Measurements from ENCODE around the gene NELFA.
A peak's percentile ranks its signal among the peaks of the same experiment; 100 is the strongest.

NELFA gene

DNA sequence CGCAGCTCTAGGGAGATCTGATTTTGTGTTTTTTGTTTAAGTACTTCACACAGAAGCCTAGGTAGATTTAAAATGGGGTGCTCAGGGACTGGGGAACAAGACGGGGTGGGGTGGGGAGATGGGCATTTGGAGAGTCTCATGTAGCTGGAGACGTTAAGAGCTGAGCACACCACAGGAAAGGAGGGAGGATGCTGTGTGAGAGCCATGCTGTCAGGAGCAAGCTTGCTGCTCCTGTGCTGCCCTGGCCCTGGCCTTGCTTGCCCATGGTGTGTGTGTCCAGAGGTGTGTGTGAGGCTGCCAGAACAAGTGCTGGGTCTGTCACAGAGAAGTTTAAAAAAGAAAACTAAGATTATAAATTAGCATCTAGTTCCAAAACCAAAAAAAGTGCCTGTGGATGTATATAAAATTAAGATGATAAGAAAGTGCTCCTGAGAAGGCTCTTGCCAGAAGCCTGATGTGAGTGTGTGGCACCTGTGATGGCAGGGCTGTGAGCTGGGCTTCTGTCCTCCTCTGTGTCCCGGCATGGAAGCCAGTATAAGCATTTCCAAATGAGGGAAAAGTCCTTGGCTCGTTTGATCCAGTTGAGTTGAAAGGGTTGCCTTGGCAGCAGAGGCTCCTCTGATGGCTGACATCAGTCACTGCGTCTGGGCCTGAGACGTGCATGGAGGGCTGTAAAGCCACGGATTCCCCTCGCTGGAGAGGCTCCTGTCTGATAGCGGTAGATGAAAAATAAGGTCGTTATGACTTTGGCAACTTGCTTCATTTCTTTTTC is 63.5 kb downstream of the NELFA start:
- FAIRE-seq, result no peak
- DNase-seq (ENCODE audit: insufficient read length, low spot score), result no peak

DNA sequence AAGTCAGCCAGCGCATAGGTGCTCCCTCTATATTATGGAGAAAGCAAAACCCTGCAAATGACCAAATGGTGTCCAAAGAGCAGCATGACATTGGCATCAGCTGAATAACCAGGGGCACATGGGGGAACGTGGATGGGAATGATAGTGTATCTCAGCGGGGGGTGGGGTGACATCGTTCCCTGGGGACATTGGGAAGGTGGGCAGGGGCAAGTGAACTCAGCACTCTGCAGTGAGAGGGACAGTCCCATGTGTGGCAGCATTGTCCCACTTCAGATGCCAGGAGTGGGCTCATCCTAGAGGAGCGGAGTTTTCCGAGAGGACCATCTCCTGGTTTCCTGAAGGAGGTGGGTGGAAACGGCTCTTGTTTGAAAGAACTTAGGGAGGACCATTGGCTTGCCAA is 64.8 kb downstream of the NELFA start:
- FAIRE-seq (no peak), DNase-seq (ENCODE audit: insufficient read length, low spot score) (no peak)

DNA sequence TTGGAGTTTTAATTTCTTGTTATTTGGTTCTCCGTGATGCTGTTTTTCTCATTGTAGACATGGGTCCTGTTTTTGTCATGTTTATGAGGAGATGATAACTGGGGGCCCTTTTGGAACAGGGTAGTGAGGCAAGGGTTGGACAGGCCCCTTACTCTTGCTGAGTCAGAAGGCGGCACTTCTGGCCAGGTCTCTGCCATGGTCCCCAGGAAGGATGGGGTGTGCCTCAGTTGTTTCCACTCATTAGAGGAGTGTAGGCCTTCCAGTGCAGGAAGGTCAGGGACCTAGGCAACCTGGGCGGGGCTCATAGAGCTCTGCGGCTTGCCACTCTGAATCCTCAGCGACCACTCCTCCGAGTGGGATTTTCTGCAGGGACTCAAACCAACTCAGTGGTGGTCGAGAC is 68.2 kb downstream of the NELFA start:
- DNase-seq (ENCODE audit: insufficient read length, low spot score) (no peak), FAIRE-seq (no peak)

DNA sequence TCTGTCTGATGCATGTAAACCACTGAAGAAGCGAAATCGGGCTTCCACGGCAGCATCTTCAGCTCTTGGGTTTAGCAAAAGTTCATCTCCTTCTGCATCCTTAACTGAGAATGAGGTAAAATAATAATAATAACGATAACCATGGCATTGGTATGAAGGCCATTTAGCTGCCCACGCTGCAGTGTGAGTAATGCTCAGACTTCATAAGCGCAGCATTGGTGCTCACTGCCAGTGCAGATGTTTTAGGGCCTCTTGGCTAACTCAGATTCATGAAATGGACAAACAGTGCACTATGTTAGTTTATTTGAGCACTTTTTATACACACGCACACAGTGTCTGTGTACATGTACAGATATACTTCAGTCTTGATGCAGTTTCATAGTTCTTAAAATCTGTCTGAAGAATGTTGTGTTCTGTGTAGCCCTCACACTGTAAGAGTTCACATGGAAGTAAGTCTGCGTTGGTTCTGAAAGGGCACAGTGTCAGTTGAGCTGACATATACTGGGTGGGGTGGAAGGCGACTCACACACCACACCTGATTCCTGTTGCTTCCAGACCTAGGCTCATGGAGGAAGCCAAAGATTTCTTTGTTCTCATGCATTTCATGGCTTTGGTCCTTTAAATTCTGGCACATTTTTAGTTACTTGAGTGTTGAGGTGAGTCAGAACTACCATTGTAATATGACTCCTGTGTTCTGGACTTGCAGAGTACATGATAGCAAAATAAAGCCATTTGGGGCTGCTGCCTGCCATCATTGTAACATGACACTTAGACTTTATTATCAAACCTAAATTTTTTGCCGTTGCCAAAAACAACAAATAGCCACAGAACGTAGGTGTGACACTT is 68.9 kb downstream of the NELFA start:
- peak; percentile 78 for DNase-seq (ENCODE audit: insufficient read length, low spot score)
- no peak for FAIRE-seq

DNA sequence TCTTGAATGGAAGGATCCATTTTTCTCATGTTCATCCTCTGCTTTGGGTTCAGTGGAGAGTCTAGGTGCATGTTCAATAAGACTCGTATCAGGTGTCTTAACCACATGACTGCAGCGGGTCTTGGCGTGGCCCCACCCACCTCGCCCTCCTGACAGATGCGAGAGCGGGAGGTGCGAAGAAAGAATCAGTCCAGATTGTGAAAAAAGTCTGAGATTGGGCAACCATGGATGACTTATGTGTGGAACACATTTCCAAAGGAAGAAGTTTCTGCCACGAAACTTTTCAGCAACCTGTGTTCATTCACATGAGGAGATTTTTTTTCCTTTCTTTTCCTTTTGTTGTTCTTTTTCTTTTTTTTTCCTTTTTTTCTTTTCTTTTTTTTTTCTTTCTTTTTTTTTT is 70.7 kb downstream of the NELFA start:
- FAIRE-seq, result no peak
- no peak for DNase-seq (ENCODE audit: insufficient read length, low spot score)

DNA sequence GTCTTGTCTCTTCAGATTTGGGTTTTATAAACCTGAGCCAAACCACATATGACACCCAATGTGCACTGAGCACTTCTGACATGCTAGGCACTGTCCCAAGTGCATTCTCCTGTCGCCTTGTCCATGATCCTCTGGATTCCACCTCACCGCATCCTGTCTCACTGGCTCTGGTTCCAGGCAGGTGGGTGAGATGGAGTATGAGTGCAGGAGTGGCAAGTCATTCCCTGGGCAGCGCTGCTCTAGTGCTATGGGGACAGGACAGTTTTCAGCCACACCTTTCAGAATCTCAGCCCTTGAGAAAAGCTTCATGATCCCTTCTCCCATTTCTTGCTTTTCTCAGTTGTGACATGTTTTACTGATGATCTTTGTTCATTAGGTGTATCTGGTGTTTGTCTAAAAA is 71.2 kb downstream of the NELFA start:
- DNase-seq (ENCODE audit: insufficient read length, low spot score) (no peak), FAIRE-seq (no peak)

DNA sequence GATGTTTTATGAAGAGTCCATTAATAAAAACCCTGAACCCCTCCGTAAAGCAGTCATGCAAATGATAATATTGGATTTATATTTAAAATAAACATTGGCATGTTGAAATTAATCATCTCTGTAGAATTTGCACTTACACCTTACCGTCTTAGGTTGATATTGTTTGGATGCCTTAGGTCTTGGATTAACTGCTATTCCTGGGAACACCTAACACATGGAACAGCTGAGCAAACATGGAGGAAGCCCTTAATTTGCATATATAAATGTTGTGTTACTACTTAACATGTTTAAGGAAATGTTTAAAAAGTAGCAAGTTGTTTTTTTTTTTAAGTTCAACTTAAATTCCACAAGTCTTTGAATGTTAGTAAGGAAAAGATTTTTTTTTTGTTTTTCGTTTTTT is 75.1 kb downstream of the NELFA start:
- DNase-seq (ENCODE audit: insufficient read length, low spot score), result no peak

DNA sequence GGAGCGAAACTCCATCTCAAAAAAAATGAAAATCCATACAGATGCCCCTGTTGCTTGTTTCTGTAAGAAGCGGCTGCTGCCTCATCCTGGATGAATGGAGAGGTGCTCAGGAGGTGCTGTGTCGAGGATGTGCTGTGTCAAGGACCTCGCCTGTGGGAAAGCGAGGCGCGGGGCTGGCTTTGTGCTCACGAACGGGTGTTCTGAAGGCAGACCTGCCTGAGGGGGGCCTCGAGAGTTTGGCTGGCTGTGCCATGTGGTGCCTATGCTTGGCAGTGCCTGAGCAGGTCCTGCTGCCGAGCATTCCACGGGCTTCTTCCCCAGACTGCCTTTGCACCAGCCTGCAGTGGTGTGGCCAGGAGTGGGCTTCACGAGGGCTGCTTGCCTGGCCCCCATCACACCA is 76.0 kb downstream of the NELFA start:
- DNase-seq (ENCODE audit: insufficient read length, low spot score) (no peak), FAIRE-seq (no peak)

More for the DNA sequence above, 75.1 kb downstream of the NELFA start:
- no peak for FAIRE-seq
